Calu3 (cell line): ENCODE measurements around the gene GLYATL3. TPM values are rescaled to one million over a fixed set of nuclear protein-coding genes. Genes with fewer than 3 reads are reported as not detected.
A peak's percentile ranks its signal among the peaks of the same experiment; 100 is the strongest.

Experiments used
- BruUV-seq: library from RNA; stranded (reverse); fragments of 400-500 nt; replicated peaks from 2 replicates; lab custom pipeline; 2021; lab: Mats Ljungman, UMichigan
- CTCF ChIA-PET: fragments of 300-600 bp; sonication (Branson Sonifier 250); formaldehyde crosslinking; loops from one replicate; lab custom pipeline; 2022; ENCODE audit warnings: antibody characterized with exemption; lab: Charles Lee
- DNase-seq: peaks from one replicate; pipeline ENCODE4 v3.0.0; 2022
- H3K27ac Mint-ChIP-seq: one replicate; pipeline ENCODE4 v1.8.0; 2022; ENCODE audit warnings: mixed read lengths; ENCODE audit not compliant: unreplicated experiment
- H3K27me3 Mint-ChIP-seq: one replicate; pipeline ENCODE4 v1.8.0; 2022; ENCODE audit warnings: mixed read lengths; ENCODE audit not compliant: unreplicated experiment
- H3K36me3 Mint-ChIP-seq: one replicate; pipeline ENCODE4 v1.8.0; 2022; ENCODE audit warnings: mild to moderate bottlenecking, moderate library complexity, mixed read lengths; ENCODE audit not compliant: insufficient read depth, unreplicated experiment
- H3K4me1 Mint-ChIP-seq: one replicate; pipeline ENCODE4 v1.8.0; 2022; ENCODE audit warnings: mild to moderate bottlenecking, low read depth, mixed read lengths; ENCODE audit not compliant: unreplicated experiment
- H3K4me3 Mint-ChIP-seq: one replicate; pipeline ENCODE4 v1.8.0; 2022; ENCODE audit warnings: mild to moderate bottlenecking, low read depth, moderate library complexity, mixed read lengths; ENCODE audit not compliant: unreplicated experiment
- H3K9me3 Mint-ChIP-seq: one replicate; pipeline ENCODE4 v1.8.0; 2022; ENCODE audit warnings: low read depth, mixed read lengths; ENCODE audit not compliant: unreplicated experiment
- intact Hi-C: fragments of 100-400 bp; cut with micrococcal nuclease; formaldehyde crosslinking; loops from one replicate; pipeline ENCODE4 v1.10.0; 2022; ENCODE audit not compliant: unreplicated experiment
- total RNA-seq: library from RNA; stranded (reverse); gene quantifications from 2 replicates; pipeline ENCODE4 v1.2.3, GENCODE V29; 2022
- TF ChIP-seq, protein P1 (sequence below): fragments of 200-600 bp; IDR thresholded peaks from one replicate; pipeline ENCODE4 v1.8.0; 2022; ENCODE audit warnings: antibody characterized with exemption; ENCODE audit not compliant: unreplicated experiment

Gene GLYATL3
- total RNA-seq, 1 experiment from 2014 or later, result not detected

DNA sequence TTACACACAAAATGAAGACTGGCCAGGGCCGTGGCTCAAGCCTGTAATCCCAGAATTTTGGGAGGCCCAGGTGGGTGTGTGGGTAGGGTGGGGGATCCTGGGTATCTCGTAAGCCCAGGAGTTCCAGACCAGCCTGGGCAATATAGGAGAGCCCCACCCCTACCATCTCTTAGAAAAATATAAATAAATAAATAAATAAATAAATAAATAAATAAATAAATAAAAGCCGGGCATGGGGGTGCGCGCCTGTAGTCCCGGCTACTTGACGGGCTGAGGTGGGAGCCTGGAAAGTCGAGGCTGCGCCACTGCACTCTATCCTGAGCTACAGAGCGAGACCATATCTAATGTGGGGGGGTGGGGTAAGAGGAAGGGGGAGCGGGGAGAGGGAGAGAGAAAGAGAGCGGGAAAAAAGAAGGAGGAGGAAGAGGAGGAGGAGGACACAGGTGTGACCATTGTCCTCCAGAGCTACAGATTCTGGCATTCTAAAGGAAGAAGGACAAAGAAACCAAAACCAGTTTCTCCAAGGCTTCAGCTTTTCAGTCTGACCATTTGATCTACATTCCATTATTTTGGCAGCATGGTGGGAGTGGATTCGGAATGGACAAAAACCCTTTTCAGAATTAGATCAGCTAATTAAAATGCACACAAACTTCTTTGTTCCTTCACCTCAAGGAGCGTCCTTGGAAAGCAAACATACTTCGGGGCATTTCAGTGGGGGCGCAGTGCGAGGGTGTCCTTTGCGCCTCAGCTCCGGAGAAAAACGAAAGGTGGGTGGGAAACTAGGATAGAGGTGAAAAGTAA, 50.2 kb downstream of the GLYATL3 start:
- peaks cover 43% of the 10 kb centered on the region for H3K36me3 Mint-ChIP-seq
- H3K27ac Mint-ChIP-seq, result peak overlapping the region; percentile 75
- intact Hi-C loops, result loop anchor here (2.0 kb wide), 1 partner anchor 19 kb away; no protein-coding TSS in a partner anchor
- peaks cover 21% of the 10 kb centered on the region for H3K4me1 Mint-ChIP-seq
- H3K9me3 Mint-ChIP-seq, result no peaks in the 10 kb centered on the region
- no TSS peak for BruUV-seq
- H3K4me3 Mint-ChIP-seq, result peak overlapping the region; percentile 79
- CTCF ChIA-PET, result interaction anchor here (0.7 to 1.9 kb wide), 8 partner anchors 9 to 97 kb away, joined by 3 to 24 read pairs (median 4); no protein-coding TSS in a partner anchor
- no peak for DNase-seq
- no peaks in the 10 kb centered on the region for H3K27me3 Mint-ChIP-seq
- TF ChIP-seq, protein P1, sequence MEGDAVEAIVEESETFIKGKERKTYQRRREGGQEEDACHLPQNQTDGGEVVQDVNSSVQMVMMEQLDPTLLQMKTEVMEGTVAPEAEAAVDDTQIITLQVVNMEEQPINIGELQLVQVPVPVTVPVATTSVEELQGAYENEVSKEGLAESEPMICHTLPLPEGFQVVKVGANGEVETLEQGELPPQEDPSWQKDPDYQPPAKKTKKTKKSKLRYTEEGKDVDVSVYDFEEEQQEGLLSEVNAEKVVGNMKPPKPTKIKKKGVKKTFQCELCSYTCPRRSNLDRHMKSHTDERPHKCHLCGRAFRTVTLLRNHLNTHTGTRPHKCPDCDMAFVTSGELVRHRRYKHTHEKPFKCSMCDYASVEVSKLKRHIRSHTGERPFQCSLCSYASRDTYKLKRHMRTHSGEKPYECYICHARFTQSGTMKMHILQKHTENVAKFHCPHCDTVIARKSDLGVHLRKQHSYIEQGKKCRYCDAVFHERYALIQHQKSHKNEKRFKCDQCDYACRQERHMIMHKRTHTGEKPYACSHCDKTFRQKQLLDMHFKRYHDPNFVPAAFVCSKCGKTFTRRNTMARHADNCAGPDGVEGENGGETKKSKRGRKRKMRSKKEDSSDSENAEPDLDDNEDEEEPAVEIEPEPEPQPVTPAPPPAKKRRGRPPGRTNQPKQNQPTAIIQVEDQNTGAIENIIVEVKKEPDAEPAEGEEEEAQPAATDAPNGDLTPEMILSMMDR, result no peak

GRCh38 chr6:49550492-49551077, 50.9 kb downstream of the GLYATL3 start, which contains the start of gene C6orf141:
C6orf141 (plus strand) TSS chr6:49550668; CDS start chr6:49550793, 125 bp downstream.
- BruUV-seq, result no TSS peak
- peak; percentile 83 for DNase-seq
- H3K4me3 Mint-ChIP-seq, result peak within 1 kb of the TSS; percentile 79
- CTCF ChIA-PET, result interaction anchor here (0.7 to 1.9 kb wide), 8 partner anchors 9 to 97 kb away, joined by 3 to 24 read pairs (median 4); no protein-coding TSS in a partner anchor
- TF ChIP-seq, protein P1, result no peak
- no peaks in the 10 kb centered on the region for H3K27me3 Mint-ChIP-seq
- intact Hi-C loops, result loop anchor here (2.0 kb wide), 1 partner anchor 18 kb away; no protein-coding TSS in a partner anchor
- H3K9me3 Mint-ChIP-seq, result no peaks in the 10 kb centered on the region
- H3K4me1 Mint-ChIP-seq, result peaks cover 21% of the 10 kb centered on the region
- peaks cover 50% of the 10 kb centered on the region for H3K36me3 Mint-ChIP-seq
- H3K27ac Mint-ChIP-seq, result peak within 1 kb of the TSS; percentile 75

GRCh38 chr6:49551078-49551865, 51.5 kb downstream of the GLYATL3 start:
- Mint-ChIP-seq H3K36me3 (peaks cover 55% of the 10 kb centered on the region), H3K27ac (peak overlapping the region; percentile 75), H3K4me1 (peaks cover 21% of the 10 kb centered on the region), H3K27me3 (no peaks in the 10 kb centered on the region), H3K9me3 (no peaks in the 10 kb centered on the region), H3K4me3 (peak overlapping the region; percentile 79)
- intact Hi-C loops, result loop anchor here (2.0 kb wide), 1 partner anchor 18 kb away; no protein-coding TSS in a partner anchor
- CTCF ChIA-PET, result interaction anchor here (1.1 to 1.9 kb wide), 5 partner anchors 10 to 98 kb away, joined by 4 to 24 read pairs (median 6); no protein-coding TSS in a partner anchor
- TF ChIP-seq, protein P1, result no peak
- BruUV-seq, result TSS peak; percentile 28
- peak; percentile 33 for DNase-seq

GRCh38 chr6:49551866-49552129, 52.1 kb downstream of the GLYATL3 start:
- TF ChIP-seq, protein P1, result no peak
- peaks cover 60% of the 10 kb centered on the region for H3K36me3 Mint-ChIP-seq
- H3K27me3 Mint-ChIP-seq, result no peaks in the 10 kb centered on the region
- no TSS peak for BruUV-seq
- peaks cover 21% of the 10 kb centered on the region for H3K4me1 Mint-ChIP-seq
- H3K27ac Mint-ChIP-seq, result peak overlapping the region; percentile 75
- intact Hi-C loops, result loop anchor here (2.0 kb wide), 1 partner anchor 17 kb away; no protein-coding TSS in a partner anchor
- CTCF ChIA-PET, result no interaction called here
- DNase-seq, result no peak
- H3K9me3 Mint-ChIP-seq, result no peaks in the 10 kb centered on the region
- H3K4me3 Mint-ChIP-seq, result peak overlapping the region; percentile 79
